Astrocyte (in vitro differentiated cells and primary cell): ENCODE data around the gene RTN4RL2. TPM values are rescaled to one million over a fixed set of nuclear protein-coding genes. Genes with fewer than 3 reads are reported as not detected.

Experiments used
- DNase-seq: peaks from one replicate; pipeline ENCODE4 v3.0.0-alpha.2; 2010; ENCODE audit warnings: low read depth
- FAIRE-seq: peaks from 2 replicates; lab custom pipeline; 2011; peaks lifted over from hg19 to GRCh38; lab: Jason Lieb, UNC
- H2AFZ ChIP-seq: 2 replicates; pipeline ENCODE4 v1.6.0; 2012; ENCODE audit warnings: low read depth, low read length, inconsistent platforms
- H3K27ac ChIP-seq: 2 replicates; pipeline ENCODE4 v1.5.1; 2011; ENCODE audit warnings: low read depth, low read length, inconsistent platforms
- H3K27me3 ChIP-seq: 2 replicates; pipeline ENCODE4 v1.6.0; 2011; ENCODE audit warnings: low read length, inconsistent platforms; ENCODE audit not compliant: insufficient read depth
- H3K36me3 ChIP-seq: 2 replicates; pipeline ENCODE4 v1.5.1; 2011; ENCODE audit warnings: low read length, inconsistent platforms; ENCODE audit not compliant: insufficient read depth
- H3K4me1 ChIP-seq: 2 replicates; pipeline ENCODE4 v1.5.1; 2011; ENCODE audit warnings: low read length, inconsistent platforms; ENCODE audit not compliant: insufficient read depth
- H3K4me2 ChIP-seq: 2 replicates; pipeline ENCODE4 v1.6.0; 2012; ENCODE audit warnings: low read length, inconsistent platforms
- H3K4me3 ChIP-seq: 2 replicates; pipeline ENCODE4 v1.5.1; 2011; ENCODE audit warnings: low read depth, mild to moderate bottlenecking, low read length, inconsistent platforms; ENCODE audit not compliant: insufficient read depth
- H3K79me2 ChIP-seq: 2 replicates; pipeline ENCODE4 v1.6.0; 2012; ENCODE audit warnings: mild to moderate bottlenecking, low read length, inconsistent platforms; ENCODE audit not compliant: insufficient read depth
- H3K9ac ChIP-seq: 2 replicates; pipeline ENCODE4 v1.6.0; 2012; ENCODE audit warnings: mild to moderate bottlenecking, low read length, inconsistent platforms
- H3K9me3 ChIP-seq: 2 replicates; pipeline ENCODE4 v1.5.1; 2012; ENCODE audit warnings: low read depth, mild to moderate bottlenecking, low read length, inconsistent platforms; ENCODE audit not compliant: insufficient read depth
- H4K20me1 ChIP-seq: 2 replicates; pipeline ENCODE4 v1.6.0; 2012; ENCODE audit warnings: low read length, inconsistent platforms; ENCODE audit not compliant: insufficient read depth
- H3K27ac Mint-ChIP-seq: one replicate; pipeline ENCODE4 v1.8.0; 2021; ENCODE audit warnings: mild to moderate bottlenecking, mixed read lengths; ENCODE audit not compliant: unreplicated experiment
- H3K27me3 Mint-ChIP-seq: one replicate; pipeline ENCODE4 v1.8.0; 2021; ENCODE audit warnings: low read depth, mixed read lengths; ENCODE audit not compliant: unreplicated experiment
- H3K36me3 Mint-ChIP-seq: one replicate; pipeline ENCODE4 v1.8.0; 2021; ENCODE audit warnings: low read depth, mixed read lengths; ENCODE audit not compliant: unreplicated experiment
- H3K4me1 Mint-ChIP-seq: one replicate; pipeline ENCODE4 v1.8.0; 2021; ENCODE audit warnings: low read depth, mixed read lengths; ENCODE audit not compliant: unreplicated experiment
- H3K4me3 Mint-ChIP-seq: one replicate; pipeline ENCODE4 v1.8.0; 2021; ENCODE audit warnings: mild to moderate bottlenecking, moderate library complexity, mixed read lengths; ENCODE audit not compliant: unreplicated experiment
- H3K9me3 Mint-ChIP-seq: one replicate; pipeline ENCODE4 v1.8.0; 2021; ENCODE audit warnings: mild to moderate bottlenecking, mixed read lengths; ENCODE audit not compliant: unreplicated experiment
- EZH2 ChIP-seq: IDR thresholded peaks from 2 replicates; pipeline ENCODE4 v1.6.1; 2012; ENCODE audit warnings: mild to moderate bottlenecking, low read length, inconsistent platforms; ENCODE audit not compliant: insufficient read depth
- total RNA-seq: library from RNA; stranded (reverse); gene quantifications from 2 replicates; pipeline ENCODE4 v1.2.1, GENCODE V29; 2021
- TF ChIP-seq, protein P1 (sequence below): IDR thresholded peaks from 2 replicates; pipeline ENCODE4 v1.5.1; 2011; ENCODE audit warnings: low read depth, mild to moderate bottlenecking, inconsistent platforms, low read length, moderate library complexity; ENCODE audit not compliant: insufficient read depth

RTN4RL2 gene
- total RNA-seq, 1 donor from 2014 or later: 0.50 TPM

DNA sequence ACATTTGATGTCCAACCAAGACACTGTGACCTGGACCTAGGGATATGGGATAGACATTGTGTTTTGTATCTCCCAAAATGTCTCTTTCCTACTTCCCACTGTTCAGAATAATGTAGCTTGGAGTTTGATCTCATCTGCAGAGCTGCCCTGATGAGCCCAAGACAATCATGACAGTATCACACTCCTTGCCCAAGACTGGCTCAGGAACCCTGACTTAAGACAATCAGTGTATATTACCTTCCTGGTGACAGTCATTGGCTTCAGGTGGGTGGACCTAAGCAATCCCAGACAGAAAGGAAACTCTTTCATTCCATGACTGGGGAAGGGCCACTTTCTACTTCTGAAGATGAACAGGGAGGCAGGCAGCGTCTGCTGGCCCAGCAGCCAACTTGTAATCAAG is 14.3 kb upstream of the RTN4RL2 start:
- no peak overlapping the region for H3K27ac Mint-ChIP-seq
- Histone ChIP-seq H3K4me3 (no peak overlapping the region), H3K79me2 (no peaks in the 10 kb centered on the region), H3K4me2 (no peak overlapping the region), H4K20me1 (no peaks in the 10 kb centered on the region), H3K27me3 (peaks cover 15% of the 10 kb centered on the region), H3K4me1 (no peaks in the 10 kb centered on the region), H3K27ac (no peak overlapping the region), H3K9me3 (no peaks in the 10 kb centered on the region), H3K9ac (no peak overlapping the region), H2AFZ (no peak overlapping the region), H3K36me3 (no peaks in the 10 kb centered on the region)
- peaks cover 17% of the 10 kb centered on the region for H3K27me3 Mint-ChIP-seq
- no peak overlapping the region for H3K4me3 Mint-ChIP-seq
- no peaks in the 10 kb centered on the region for H3K4me1 Mint-ChIP-seq
- peaks cover 4% of the 10 kb centered on the region for H3K9me3 Mint-ChIP-seq
- FAIRE-seq: no peak
- no peaks in the 10 kb centered on the region for H3K36me3 Mint-ChIP-seq
- DNase-seq: no peak
- TF ChIP-seq, protein P1, sequence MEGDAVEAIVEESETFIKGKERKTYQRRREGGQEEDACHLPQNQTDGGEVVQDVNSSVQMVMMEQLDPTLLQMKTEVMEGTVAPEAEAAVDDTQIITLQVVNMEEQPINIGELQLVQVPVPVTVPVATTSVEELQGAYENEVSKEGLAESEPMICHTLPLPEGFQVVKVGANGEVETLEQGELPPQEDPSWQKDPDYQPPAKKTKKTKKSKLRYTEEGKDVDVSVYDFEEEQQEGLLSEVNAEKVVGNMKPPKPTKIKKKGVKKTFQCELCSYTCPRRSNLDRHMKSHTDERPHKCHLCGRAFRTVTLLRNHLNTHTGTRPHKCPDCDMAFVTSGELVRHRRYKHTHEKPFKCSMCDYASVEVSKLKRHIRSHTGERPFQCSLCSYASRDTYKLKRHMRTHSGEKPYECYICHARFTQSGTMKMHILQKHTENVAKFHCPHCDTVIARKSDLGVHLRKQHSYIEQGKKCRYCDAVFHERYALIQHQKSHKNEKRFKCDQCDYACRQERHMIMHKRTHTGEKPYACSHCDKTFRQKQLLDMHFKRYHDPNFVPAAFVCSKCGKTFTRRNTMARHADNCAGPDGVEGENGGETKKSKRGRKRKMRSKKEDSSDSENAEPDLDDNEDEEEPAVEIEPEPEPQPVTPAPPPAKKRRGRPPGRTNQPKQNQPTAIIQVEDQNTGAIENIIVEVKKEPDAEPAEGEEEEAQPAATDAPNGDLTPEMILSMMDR: no peak
- TF ChIP-seq EZH2: no peak

DNA sequence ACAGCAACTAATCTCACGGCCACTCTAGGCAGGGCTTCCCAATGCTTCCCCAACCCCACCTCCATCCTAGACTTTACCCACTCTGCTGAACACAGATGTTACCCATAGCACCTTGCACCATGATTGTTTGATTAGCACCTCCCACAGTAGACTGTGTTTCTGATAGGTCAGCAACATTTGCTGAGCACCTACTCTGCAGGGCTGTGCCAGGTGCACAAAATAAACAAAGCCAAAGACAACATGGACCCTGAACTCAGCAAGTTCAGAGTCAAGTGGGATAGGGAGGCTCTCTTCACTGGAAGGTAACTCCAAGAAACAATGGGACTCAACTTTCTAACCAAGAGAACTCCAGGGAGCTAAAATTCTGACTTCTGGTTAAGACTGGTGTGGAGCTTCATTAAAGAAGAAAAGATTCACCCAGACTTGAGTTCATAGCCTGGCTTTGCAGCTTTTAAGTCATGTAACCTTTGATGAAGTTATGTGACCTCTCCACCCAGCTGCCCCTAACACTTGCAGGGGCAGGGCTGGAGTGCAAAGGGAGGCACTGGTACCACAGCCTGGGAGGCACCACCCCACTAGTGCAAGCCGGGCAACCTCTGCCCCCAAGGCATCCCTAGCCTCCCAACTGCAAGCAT is 6.7 kb upstream of the RTN4RL2 start:
- H2AFZ ChIP-seq: no peak overlapping the region
- Mint-ChIP-seq H3K4me3 (no peak overlapping the region), H3K27me3 (peaks cover 54% of the 10 kb centered on the region), H3K4me1 (no peaks in the 10 kb centered on the region), H3K27ac (no peak overlapping the region), H3K9me3 (no peaks in the 10 kb centered on the region), H3K36me3 (no peaks in the 10 kb centered on the region)
- H3K9ac ChIP-seq: no peak overlapping the region
- H3K27me3 ChIP-seq: peaks cover 32% of the 10 kb centered on the region
- H3K79me2 ChIP-seq: no peaks in the 10 kb centered on the region
- no peak overlapping the region for H3K27ac ChIP-seq
- no peak overlapping the region for H3K4me3 ChIP-seq
- DNase-seq (no peak), FAIRE-seq (no peak)
- H4K20me1 ChIP-seq: no peaks in the 10 kb centered on the region
- H3K4me2 ChIP-seq: no peak overlapping the region
- TF ChIP-seq EZH2: no peak
- TF ChIP-seq, protein P1: no peak
- no peaks in the 10 kb centered on the region for H3K36me3 ChIP-seq
- H3K9me3 ChIP-seq: no peaks in the 10 kb centered on the region
- peaks cover under 1% of the 10 kb centered on the region for H3K4me1 ChIP-seq

DNA sequence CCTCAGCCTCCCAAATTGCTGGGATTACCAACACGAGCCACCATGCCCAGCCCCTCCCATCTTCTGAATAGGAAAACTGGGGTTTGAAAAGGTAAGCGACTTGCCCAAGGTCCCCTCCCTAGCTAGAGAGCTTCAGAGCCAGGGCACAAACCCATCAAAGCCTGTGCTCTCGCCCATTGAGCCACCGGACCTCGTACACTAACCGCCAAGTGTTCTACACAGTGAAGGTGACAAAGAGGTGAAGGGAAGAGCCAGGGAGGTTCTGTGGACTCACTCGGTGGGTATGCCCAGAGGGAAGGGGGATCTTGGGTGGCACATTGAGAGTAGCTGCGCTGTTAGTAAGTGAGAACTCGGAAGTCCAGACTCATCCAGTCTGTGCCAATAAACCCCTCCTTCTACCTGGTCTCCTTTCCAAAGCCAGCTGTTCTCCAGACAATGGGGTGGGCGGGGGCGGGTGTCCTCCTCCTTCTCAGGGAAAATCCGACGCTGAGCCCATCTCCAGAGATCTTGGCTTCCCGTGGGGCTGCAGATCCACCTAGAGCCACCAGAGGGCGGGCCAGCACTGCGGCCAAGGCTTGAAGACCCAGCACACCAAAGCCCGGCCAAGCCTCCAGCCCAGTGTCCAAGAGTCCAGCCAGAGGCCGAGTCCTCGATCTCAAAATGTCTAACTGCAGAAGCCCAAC is 3.2 kb upstream of the RTN4RL2 start:
- peak overlapping the region; percentile 18 for H3K27ac Mint-ChIP-seq
- H3K4me3 Mint-ChIP-seq: peak overlapping the region; percentile 15
- H3K27me3 Mint-ChIP-seq: peaks cover 70% of the 10 kb centered on the region
- Histone ChIP-seq H3K9ac (no peak overlapping the region), H4K20me1 (peaks cover 9% of the 10 kb centered on the region), H3K27ac (no peak overlapping the region), H3K9me3 (no peaks in the 10 kb centered on the region), H3K79me2 (no peaks in the 10 kb centered on the region), H3K4me1 (peaks cover 13% of the 10 kb centered on the region), H3K27me3 (peaks cover 46% of the 10 kb centered on the region), H3K36me3 (no peaks in the 10 kb centered on the region), H3K4me3 (no peak overlapping the region), H2AFZ (no peak overlapping the region), H3K4me2 (peak overlapping the region; percentile 30)
- FAIRE-seq: no peak
- DNase-seq: peak; percentile 39
- TF ChIP-seq, protein P1: peak; percentile 91
- no peak for TF ChIP-seq EZH2
- H3K9me3 Mint-ChIP-seq: no peaks in the 10 kb centered on the region
- H3K36me3 Mint-ChIP-seq: no peaks in the 10 kb centered on the region
- peaks cover 5% of the 10 kb centered on the region for H3K4me1 Mint-ChIP-seq
